H1 (cell line): ENCODE results near the gene SH2D5. TPM values are rescaled to one million over a fixed set of nuclear protein-coding genes. Genes with fewer than 3 reads are reported as not detected.
A peak's percentile ranks its signal among the peaks of the same experiment; 100 is the strongest.

Experiments used
- CTCF ChIA-PET: fragments of 300-600 bp; sonication (Branson Sonifier 250); formaldehyde crosslinking; loops from one replicate; lab custom pipeline; 2021; ENCODE audit not compliant: partially characterized antibody; lab: Charles Lee
- POLR2A ChIA-PET: fragments of 300-600 bp; sonication (Branson Sonifier 250); formaldehyde crosslinking; loops from one replicate; lab custom pipeline; 2021; ENCODE audit warnings: inconsistent platforms; ENCODE audit not compliant: partially characterized antibody; lab: Charles Lee
- DNase-seq, 2 experiments: peaks; one replicate each; pipeline versions ENCODE4 v3.0.0 to v3.0.0-alpha.2; 2010 to 2022; ENCODE audit warnings: low spot score in 2 of 2, low read depth in 1 of 2, mixed read lengths in 1 of 2
- FAIRE-seq: peaks from 2 replicates; lab custom pipeline; 2011; peaks lifted over from hg19 to GRCh38; lab: Jason Lieb, UNC
- H2AFZ ChIP-seq: 2 replicates; pipeline ENCODE4 v1.8.1; 2012; ENCODE audit warnings: low read length, inconsistent platforms
- H2AK5ac ChIP-seq: 2 replicates; pipeline ENCODE4 v1.6.1; 2013; ENCODE audit warnings: low read depth, low read length
- H2BK120ac ChIP-seq: replicated peaks from 2 replicates; pipeline ENCODE3; 2013; ENCODE audit warnings: low read depth, low read length, inconsistent platforms
- H2BK12ac ChIP-seq: 2 replicates; pipeline ENCODE4 v1.6.1; 2013; ENCODE audit warnings: low read depth, low read length
- H2BK15ac ChIP-seq: 2 replicates; pipeline ENCODE4 v1.6.1; 2013; ENCODE audit warnings: low read length
- H2BK20ac ChIP-seq: 2 replicates; pipeline ENCODE4 v1.6.1; 2013; ENCODE audit warnings: low read length
- H2BK5ac ChIP-seq: 2 replicates; pipeline ENCODE4 v1.6.1; 2013; ENCODE audit warnings: low read depth, low read length
- H3K14ac ChIP-seq: 2 replicates; pipeline ENCODE4 v1.6.1; 2013; ENCODE audit warnings: inconsistent platforms; ENCODE audit not compliant: insufficient read length
- H3K18ac ChIP-seq: 2 replicates; pipeline ENCODE4 v1.6.1; 2013; ENCODE audit warnings: low read length; ENCODE audit errors: extremely low read depth
- H3K23ac ChIP-seq: 2 replicates; pipeline ENCODE4 v1.6.1; 2013; ENCODE audit warnings: inconsistent platforms; ENCODE audit not compliant: insufficient read length
- H3K23me2 ChIP-seq: 2 replicates; pipeline ENCODE4 v1.6.1; 2013; ENCODE audit warnings: low read depth, low read length
- H3K27ac ChIP-seq: 2 replicates; pipeline ENCODE4 v1.6.1; 2011; ENCODE audit warnings: low read depth, low read length, inconsistent platforms
- H3K27me3 ChIP-seq, 4 experiments: replicated peaks in 1 of 4; 1 replicate in 1 of 4; 2 replicates in 3 of 4; pipeline versions ENCODE4 v1.6.1 to v1.8.1; 2011 to 2013; ENCODE audit warnings: low read length in 3 of 4, mild to moderate bottlenecking in 3 of 4, inconsistent platforms in 2 of 4, mixed read lengths in 2 of 4, moderate library complexity in 1 of 4; ENCODE audit not compliant: control insufficient read depth in 3 of 4, insufficient read depth in 3 of 4; ENCODE audit errors: extremely low read depth in 1 of 4
- H3K36me3 ChIP-seq, 4 experiments: 2 replicates each; pipeline versions ENCODE4 v1.6.1 to v1.8.1; 2011 to 2013; ENCODE audit warnings: mild to moderate bottlenecking in 4 of 4, low read length in 3 of 4, moderate library complexity in 2 of 4, control low read depth in 1 of 4, inconsistent platforms in 1 of 4; ENCODE audit not compliant: insufficient read depth in 4 of 4, control insufficient read depth in 2 of 4
- H3K4ac ChIP-seq: replicated peaks from 2 replicates; pipeline ENCODE3; 2013; ENCODE audit warnings: low read length, low read depth, mixed read lengths, inconsistent platforms; ENCODE audit not compliant: insufficient read length
- H3K4me1 ChIP-seq, 4 experiments: replicated peaks in 1 of 4; 1 replicate in 1 of 4; 2 replicates in 3 of 4; pipeline versions ENCODE4 v1.6.1 to v1.8.1; 2011 to 2013; ENCODE audit warnings: low read length in 3 of 4, inconsistent platforms in 2 of 4, mixed read lengths in 1 of 4; ENCODE audit not compliant: insufficient read depth in 4 of 4, control insufficient read depth in 3 of 4
- H3K4me2 ChIP-seq, 2 experiments: 2 replicates each; pipeline versions ENCODE4 v1.6.1 to v1.8.1; 2011 to 2013; ENCODE audit warnings: low read depth in 2 of 2, low read length in 2 of 2, control low read depth in 1 of 2, inconsistent platforms in 1 of 2, mild to moderate bottlenecking in 1 of 2; ENCODE audit not compliant: insufficient read depth in 1 of 2
- H3K4me3 ChIP-seq, 4 experiments: fragments of 200-600, 300-600 bp in 1 of 4; sonication (generic), shearing (Covaris generic), sonication (Bioruptor Twin) in 1 of 4; 2 replicates each; pipeline versions ENCODE4 v1.5.1 to v1.8.1; 2011 to 2016; ENCODE audit warnings: low read length in 4 of 4, low read depth in 3 of 4, control low read depth in 2 of 4, inconsistent platforms in 2 of 4, mild to moderate bottlenecking in 2 of 4, mixed read lengths in 1 of 4, moderate library complexity in 1 of 4; ENCODE audit not compliant: insufficient read depth in 2 of 4; ENCODE audit errors: extremely low read depth in 1 of 4
- H3K56ac ChIP-seq: replicated peaks from 2 replicates; pipeline ENCODE3; 2013; ENCODE audit warnings: low read depth, mild to moderate bottlenecking, mixed read lengths, low read length, inconsistent platforms; ENCODE audit not compliant: insufficient read length
- H3K79me1 ChIP-seq: 2 replicates; pipeline ENCODE4 v1.6.1; 2013; ENCODE audit warnings: low read depth, low read length, control low read depth
- H3K79me2 ChIP-seq, 2 experiments: 2 replicates each; pipeline versions ENCODE4 v1.6.1 to v1.8.1; 2012 to 2013; ENCODE audit warnings: low read length in 2 of 2, mild to moderate bottlenecking in 2 of 2, inconsistent platforms in 1 of 2; ENCODE audit not compliant: insufficient read depth in 2 of 2, control insufficient read depth in 1 of 2
- H3K9ac ChIP-seq, 4 experiments: replicated peaks in 1 of 4; 1 replicate in 1 of 4; 2 replicates in 3 of 4; pipeline versions ENCODE4 v1.6.1 to v1.8.1; 2011 to 2013; ENCODE audit warnings: low read depth in 3 of 4, low read length in 3 of 4, control low read depth in 2 of 4, mild to moderate bottlenecking in 2 of 4, moderate library complexity in 2 of 4, inconsistent platforms in 1 of 4; ENCODE audit errors: extremely low read depth in 1 of 4
- H3K9me3 ChIP-seq, 2 experiments: 2 replicates each; pipeline versions ENCODE4 v1.6.1 to v1.8.1; 2012 to 2013; ENCODE audit warnings: mild to moderate bottlenecking in 2 of 2, moderate library complexity in 2 of 2, control low read depth in 1 of 2, inconsistent platforms in 1 of 2, low read depth in 1 of 2, low read length in 1 of 2, mixed read lengths in 1 of 2; ENCODE audit not compliant: insufficient read depth in 2 of 2
- H4K20me1 ChIP-seq, 2 experiments: replicated peaks in 1 of 2; 2 replicates each; pipeline versions ENCODE3 to v1.8.1; 2011 to 2013; ENCODE audit warnings: inconsistent platforms in 2 of 2, low read length in 2 of 2, mild to moderate bottlenecking in 1 of 2; ENCODE audit not compliant: insufficient read depth in 2 of 2, control insufficient read depth in 1 of 2
- H4K5ac ChIP-seq: 2 replicates; pipeline ENCODE4 v1.6.1; 2013; ENCODE audit warnings: low read length, low read depth, mixed read lengths, inconsistent platforms; ENCODE audit not compliant: insufficient read length
- H4K8ac ChIP-seq: 2 replicates; pipeline ENCODE4 v1.8.0; 2013; ENCODE audit warnings: mild to moderate bottlenecking, moderate library complexity, low read length, inconsistent platforms; ENCODE audit not compliant: insufficient read depth; ENCODE audit errors: extremely low read depth
- H4K91ac ChIP-seq: replicated peaks from 2 replicates; pipeline ENCODE3; 2013; ENCODE audit warnings: low read length, mixed read lengths, inconsistent platforms; ENCODE audit not compliant: insufficient read length
- CREB1 ChIP-seq: IDR thresholded peaks from 2 replicates; pipeline ENCODE4 v1.6.1; 2012; ENCODE audit warnings: inconsistent platforms
- E2F6 ChIP-seq: IDR thresholded peaks from 2 replicates; pipeline ENCODE4 v1.6.1; 2012; ENCODE audit warnings: inconsistent platforms
- KDM4A ChIP-seq: IDR thresholded peaks from one replicate; pipeline ENCODE4 v1.7.1; 2012; ENCODE audit warnings: low read depth, mild to moderate bottlenecking, moderate library complexity, low read length, inconsistent platforms; ENCODE audit not compliant: severe bottlenecking
- MAX ChIP-seq: IDR thresholded peaks from 2 replicates; pipeline ENCODE4 v1.6.1; 2012; ENCODE audit warnings: inconsistent platforms
- PHF8 ChIP-seq: fragments of 200-600 bp; sonication (generic); conservative IDR thresholded peaks from 2 replicates; pipeline ENCODE4 v1.7.1; 2012; ENCODE audit warnings: low read depth, mild to moderate bottlenecking, inconsistent platforms, low read length, moderate library complexity
- RBBP5 ChIP-seq: IDR thresholded peaks from 2 replicates; pipeline ENCODE4 v1.7.1; 2012; ENCODE audit warnings: low read depth, mild to moderate bottlenecking, inconsistent platforms, low read length, moderate library complexity, borderline replicate concordance
- RFX5 ChIP-seq: IDR thresholded peaks from 2 replicates; pipeline ENCODE4 v1.6.1; 2011; ENCODE audit warnings: low read depth, low read length, improper control_type of control experiment, borderline replicate concordance
- SIN3A ChIP-seq, 2 experiments: IDR thresholded peaks in 1 of 2; conservative IDR thresholded peaks in 1 of 2; 2 replicates each; pipeline ENCODE4 v1.6.1; 2011 to 2012; ENCODE audit warnings: low read length in 2 of 2, improper control_type of control experiment in 1 of 2, low read depth in 1 of 2, mild to moderate bottlenecking in 1 of 2
- SIRT6 ChIP-seq: IDR thresholded peaks from one replicate; pipeline ENCODE4 v1.7.1; 2012; ENCODE audit warnings: low read length, inconsistent platforms
- WGBS, 2 experiments: shearing (Covaris generic) in 1 of 2; methylation state at CpG; one replicate each; pipeline versions ENCODE4 v1.1.6 to v1.1.7; 2013 to 2015; ENCODE audit warnings: low lambda C conversion rate in 2 of 2, mixed read lengths in 2 of 2, inconsistent platforms in 1 of 2, low coverage in 1 of 2, missing lambda C conversion rate in 1 of 2; ENCODE audit not compliant: insufficient replicate concordance in 2 of 2, insufficient coverage in 1 of 2, insufficient read length in 1 of 2; ENCODE audit errors: extremely low coverage in 1 of 2, missing lambda C conversion rate in 1 of 2; 5-methylcytosine and 5-hydroxymethylcytosine counted together
- polyA plus RNA-seq, 7 experiments: library from polyadenylated mRNA; depleted of rRNA in 3 of 7; stranded (reverse) in 5 of 7; unstranded in 2 of 7; fragments of >200 nt in 5 of 7; fragments of 200-250 nt in 2 of 7; gene quantifications; 1 replicate in 5 of 7; 2 replicates in 1 of 7; 4 replicates in 1 of 7; pipeline versions ENCODE4 v1.2.1 to v1.2.3, GENCODE V29; 2011 to 2013; ENCODE audit warnings: missing spikeins in 2 of 7, mixed read lengths in 2 of 7
- total RNA-seq: library from RNA; stranded (reverse); fragmentation: NEBNext Ultra II Directional; extraction: Animal tissue kit (Norgen Biotek cat#: 25700); gene quantifications from 2 replicates; pipeline ENCODE4 v1.2.1, GENCODE V29; 2021

Gene SH2D5
- total and polyA plus RNA-seq, 2 of the 8 experiments (the other 6 are each of a cell fraction or from before 2014, with no cell fraction given) = 13.2 to 18.4 TPM

GRCh38 chr1:20717452-20718342, 14.8 kb downstream of the SH2D5 start, which contains the start of gene KIF17:
Gene KIF17 (minus strand): TSS chr1:20718007. CDS start chr1:20717706, 301 bp downstream.
- H2BK5ac ChIP-seq = no peak within 1 kb of the TSS
- no peaks in the 10 kb centered on the region for H3K79me2 ChIP-seq
- POLR2A ChIA-PET = interaction anchor here (1.5 to 7.8 kb wide), 3 partner anchors 12 to 69 kb away, joined by 3 to 68 read pairs (median 15); partner anchors contain the start of genes HP1BP3 and SH2D5
- peak within 1 kb of the TSS; percentile 83; the same call in 1 of the 2 replicates for H2AFZ ChIP-seq
- H2BK15ac ChIP-seq = no peak within 1 kb of the TSS
- no peak within 1 kb of the TSS; a peak in 2 of 7 replicates for H3K9ac ChIP-seq
- no peak within 1 kb of the TSS for H2BK120ac ChIP-seq
- CTCF ChIA-PET = interaction anchor here (0.9 to 3.3 kb wide), 5 partner anchors 10 to 192 kb away, joined by 3 to 23 read pairs (median 14); partner anchors contain the start of gene SH2D5
- no peak within 1 kb of the TSS for H3K4ac ChIP-seq
- no peak within 1 kb of the TSS for H3K56ac ChIP-seq
- H3K18ac ChIP-seq = peak within 1 kb of the TSS; percentile 48
- H3K23ac ChIP-seq = no peak within 1 kb of the TSS
- no peak within 1 kb of the TSS for H2AK5ac ChIP-seq
- no peaks in the 10 kb centered on the region; a peak in 1 of 4 replicates for H3K9me3 ChIP-seq
- FAIRE-seq (no peak), DNase-seq (peak in 1 of 2 experiments; percentile 93)
- H3K4me3 ChIP-seq = peak within 1 kb of the TSS; percentile 28 to 69 (median 56)
- H3K4me2 ChIP-seq = peak within 1 kb of the TSS; percentile 53 to 72
- H3K36me3 ChIP-seq = no peaks in the 10 kb centered on the region
- peak within 1 kb of the TSS; percentile 88 for H4K91ac ChIP-seq
- H3K4me1 ChIP-seq = peaks cover 0 to 7% (median under 1%) of the 10 kb centered on the region in 4 experiments; a peak in 5 of 7 replicates
- peak within 1 kb of the TSS; percentile 93 for H4K8ac ChIP-seq
- TF ChIP-seq MAX (peak; percentile 99), RFX5 (no peak), KDM4A (peak; percentile 91), SIRT6 (no peak), RBBP5 (peak; percentile 53; the same call in 1 of the 2 replicates), CREB1 (peak; percentile 76), E2F6 (peak; percentile 99), SIN3A (conservative IDR thresholded peaks at IDR 0.05 in 1 of 2, IDR thresholded peaks at IDR 0.05 in 1 of 2; ENCODE audit: low read depth in 1 of 2, low read length in 2 of 2) (peak; percentile 44 to 45; a peak in 1 of 4 replicates), PHF8 (peak; percentile 70)
- TF ChIP-seq, all 59 proteins: peak for 7
- H3K27ac ChIP-seq = no peak within 1 kb of the TSS; the same call in 1 of the 2 replicates
- H3K79me1 ChIP-seq = no peaks in the 10 kb centered on the region
- 4% methylated on average over 75 of the region's 112 CpGs; no CpG with 5 or more reads in 1 of the 2 experiments for WGBS, 2 experiments
- H3K27me3 ChIP-seq = peaks cover 0 to 22% (median 10%) of the 10 kb centered on the region in 4 experiments; a peak in 6 of 7 replicates
- no peak within 1 kb of the TSS for H3K14ac ChIP-seq
- no peak within 1 kb of the TSS for H2BK20ac ChIP-seq
- no peak within 1 kb of the TSS for H2BK12ac ChIP-seq
- H3K23me2 ChIP-seq = peaks cover 4% of the 10 kb centered on the region; the same call in 1 of the 2 replicates
- peak within 1 kb of the TSS; percentile 71 for H4K5ac ChIP-seq
- peaks cover 0 to 5% of the 10 kb centered on the region in 2 experiments for H4K20me1 ChIP-seq
